ENCODE measurements around the gene SEC16B.

The SEC16B gene

DNA sequence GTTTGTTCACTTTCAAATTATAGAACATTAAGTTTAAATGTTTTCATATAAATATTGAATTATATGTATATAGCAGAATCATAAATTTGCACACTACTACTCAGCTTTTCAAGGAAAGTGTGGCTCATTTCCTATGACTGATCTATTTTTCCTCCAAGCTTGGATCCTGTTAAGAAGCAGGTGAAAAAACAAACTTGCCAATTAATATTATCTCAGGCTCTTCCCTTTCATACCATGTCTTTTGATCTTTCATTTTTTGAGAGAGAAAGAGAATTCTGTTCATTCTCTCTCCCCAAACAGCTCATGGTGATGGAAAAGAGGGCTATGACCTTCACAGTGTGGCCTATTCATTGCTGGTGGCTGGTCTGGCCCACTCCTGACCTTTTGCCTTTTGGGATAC is 43.7 kb downstream of the SEC16B start:
- ChIA-PET POLR2A (no interaction called here), CTCF (interaction anchor here (0.6 to 0.7 kb wide), 3 partner anchors 8 to 489 kb away, joined by 3 to 6 read pairs (median 5); no protein-coding TSS in a partner anchor)
- H3K4me3 ChIP-seq (ENCODE audit: low read depth, low read length), result no peak overlapping the region
- no peaks in the 10 kb centered on the region for H3K4me1 ChIP-seq (ENCODE audit: control insufficient read depth, insufficient read depth, low read length)
- TF ChIP-seq ZNF843 (tag by site-specific recombination; IDR thresholded peaks at IDR 0.05) (no peak), ZNF311 (tag by site-specific recombination; IDR thresholded peaks at IDR 0.05; ENCODE audit: borderline replicate concordance) (no peak), ZNF837 (tag by site-specific recombination; IDR thresholded peaks at IDR 0.05) (no peak), ZNF416 (tag by site-specific recombination; IDR thresholded peaks at IDR 0.05) (no peak), ZBTB48 (tag by site-specific recombination; IDR thresholded peaks at IDR 0.05) (no peak), ZNF585B (tag by site-specific recombination; IDR thresholded peaks at IDR 0.05) (no peak), ZNF555 (tag by site-specific recombination; conservative IDR thresholded peaks at IDR 0.05) (no peak), ZNF549 (tag by site-specific recombination; IDR thresholded peaks at IDR 0.05) (no peak), ZNF664 (tag by site-specific recombination; IDR thresholded peaks at IDR 0.05) (no peak), ZNF121 (tag by site-specific recombination; IDR thresholded peaks at IDR 0.05) (no peak), ZNF19 (tag by site-specific recombination; IDR thresholded peaks at IDR 0.05; ENCODE audit: low read depth) (no peak), ZNF433 (tag by site-specific recombination; IDR thresholded peaks at IDR 0.05; ENCODE audit: low read depth) (no peak)
- TF ChIP-seq, protein P1, sequence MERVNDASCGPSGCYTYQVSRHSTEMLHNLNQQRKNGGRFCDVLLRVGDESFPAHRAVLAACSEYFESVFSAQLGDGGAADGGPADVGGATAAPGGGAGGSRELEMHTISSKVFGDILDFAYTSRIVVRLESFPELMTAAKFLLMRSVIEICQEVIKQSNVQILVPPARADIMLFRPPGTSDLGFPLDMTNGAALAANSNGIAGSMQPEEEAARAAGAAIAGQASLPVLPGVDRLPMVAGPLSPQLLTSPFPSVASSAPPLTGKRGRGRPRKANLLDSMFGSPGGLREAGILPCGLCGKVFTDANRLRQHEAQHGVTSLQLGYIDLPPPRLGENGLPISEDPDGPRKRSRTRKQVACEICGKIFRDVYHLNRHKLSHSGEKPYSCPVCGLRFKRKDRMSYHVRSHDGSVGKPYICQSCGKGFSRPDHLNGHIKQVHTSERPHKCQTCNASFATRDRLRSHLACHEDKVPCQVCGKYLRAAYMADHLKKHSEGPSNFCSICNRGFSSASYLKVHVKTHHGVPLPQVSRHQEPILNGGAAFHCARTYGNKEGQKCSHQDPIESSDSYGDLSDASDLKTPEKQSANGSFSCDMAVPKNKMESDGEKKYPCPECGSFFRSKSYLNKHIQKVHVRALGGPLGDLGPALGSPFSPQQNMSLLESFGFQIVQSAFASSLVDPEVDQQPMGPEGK (tag by site-specific recombination; IDR thresholded peaks at IDR 0.05), result no peak
- H3K9me3 ChIP-seq (ENCODE audit: control insufficient read depth, insufficient read depth, low read depth, low read length), result no peaks in the 10 kb centered on the region
- H3K27ac ChIP-seq (ENCODE audit: extremely low read depth, low read depth, low read length), result no peak overlapping the region
- no peaks in the 10 kb centered on the region for H3K36me3 ChIP-seq (ENCODE audit: control insufficient read depth in 2 of 2, insufficient read depth in 1 of 2, low read length in 2 of 2)

DNA sequence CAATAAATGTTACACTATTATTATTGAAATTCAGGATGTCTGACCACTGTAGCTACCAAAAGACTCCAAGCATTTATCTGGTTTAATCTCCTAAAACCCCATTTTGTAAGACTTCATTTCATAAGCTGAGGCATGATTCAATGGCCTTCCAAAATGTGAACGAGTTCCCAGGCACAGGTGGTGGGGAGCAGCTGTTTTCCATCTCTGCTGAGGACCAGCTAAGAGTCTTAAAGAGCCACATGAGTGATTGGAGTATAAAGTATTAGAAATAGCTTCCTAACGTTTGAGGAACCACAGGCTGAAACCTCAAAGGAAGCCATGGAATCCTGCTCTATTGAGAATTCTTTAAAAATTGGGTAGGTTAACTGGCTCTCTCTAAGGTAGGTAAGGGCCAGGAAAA is 44.9 kb downstream of the SEC16B start:
- TF ChIP-seq ZXDB (tag by site-specific recombination; IDR thresholded peaks at IDR 0.05), result no peak
- TF ChIP-seq ZNF132 (tag by site-specific recombination; IDR thresholded peaks at IDR 0.05; ENCODE audit: borderline replicate concordance), result no peak
- TF ChIP-seq ZNF830 (tag by site-specific recombination; IDR thresholded peaks at IDR 0.05; ENCODE audit: low read depth), result no peak
- TF ChIP-seq ZNF558 (tag by site-specific recombination; IDR thresholded peaks at IDR 0.05), result no peak
- TF ChIP-seq, protein P2, sequence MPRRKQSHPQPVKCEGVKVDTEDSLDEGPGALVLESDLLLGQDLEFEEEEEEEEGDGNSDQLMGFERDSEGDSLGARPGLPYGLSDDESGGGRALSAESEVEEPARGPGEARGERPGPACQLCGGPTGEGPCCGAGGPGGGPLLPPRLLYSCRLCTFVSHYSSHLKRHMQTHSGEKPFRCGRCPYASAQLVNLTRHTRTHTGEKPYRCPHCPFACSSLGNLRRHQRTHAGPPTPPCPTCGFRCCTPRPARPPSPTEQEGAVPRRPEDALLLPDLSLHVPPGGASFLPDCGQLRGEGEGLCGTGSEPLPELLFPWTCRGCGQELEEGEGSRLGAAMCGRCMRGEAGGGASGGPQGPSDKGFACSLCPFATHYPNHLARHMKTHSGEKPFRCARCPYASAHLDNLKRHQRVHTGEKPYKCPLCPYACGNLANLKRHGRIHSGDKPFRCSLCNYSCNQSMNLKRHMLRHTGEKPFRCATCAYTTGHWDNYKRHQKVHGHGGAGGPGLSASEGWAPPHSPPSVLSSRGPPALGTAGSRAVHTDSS (tag by site-specific recombination; IDR thresholded peaks at IDR 0.05), result no peak
- TF ChIP-seq ZNF571 (tag by site-specific recombination; IDR thresholded peaks at IDR 0.05), result no peak
- TF ChIP-seq, protein P3, sequence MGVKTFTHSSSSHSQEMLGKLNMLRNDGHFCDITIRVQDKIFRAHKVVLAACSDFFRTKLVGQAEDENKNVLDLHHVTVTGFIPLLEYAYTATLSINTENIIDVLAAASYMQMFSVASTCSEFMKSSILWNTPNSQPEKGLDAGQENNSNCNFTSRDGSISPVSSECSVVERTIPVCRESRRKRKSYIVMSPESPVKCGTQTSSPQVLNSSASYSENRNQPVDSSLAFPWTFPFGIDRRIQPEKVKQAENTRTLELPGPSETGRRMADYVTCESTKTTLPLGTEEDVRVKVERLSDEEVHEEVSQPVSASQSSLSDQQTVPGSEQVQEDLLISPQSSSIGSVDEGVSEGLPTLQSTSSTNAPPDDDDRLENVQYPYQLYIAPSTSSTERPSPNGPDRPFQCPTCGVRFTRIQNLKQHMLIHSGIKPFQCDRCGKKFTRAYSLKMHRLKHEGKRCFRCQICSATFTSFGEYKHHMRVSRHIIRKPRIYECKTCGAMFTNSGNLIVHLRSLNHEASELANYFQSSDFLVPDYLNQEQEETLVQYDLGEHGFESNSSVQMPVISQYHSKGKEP (tag by site-specific recombination; IDR thresholded peaks at IDR 0.05), result no peak
- TF ChIP-seq GFI1B (tag by site-specific recombination; IDR thresholded peaks at IDR 0.05), result no peak
- no peak for TF ChIP-seq BCL11B (tag by site-specific recombination; IDR thresholded peaks at IDR 0.05; ENCODE audit: low read depth)
- no peak for TF ChIP-seq ZFP37 (tag by site-specific recombination; IDR thresholded peaks at IDR 0.05)
- no peak for TF ChIP-seq ZNF175 (tag by site-specific recombination; IDR thresholded peaks at IDR 0.05)
- no peak for TF ChIP-seq ZNF837 (tag by site-specific recombination; IDR thresholded peaks at IDR 0.05)
- TF ChIP-seq ZNF335 (tag by site-specific recombination; conservative IDR thresholded peaks at IDR 0.05), result no peak
- TF ChIP-seq, protein P4, sequence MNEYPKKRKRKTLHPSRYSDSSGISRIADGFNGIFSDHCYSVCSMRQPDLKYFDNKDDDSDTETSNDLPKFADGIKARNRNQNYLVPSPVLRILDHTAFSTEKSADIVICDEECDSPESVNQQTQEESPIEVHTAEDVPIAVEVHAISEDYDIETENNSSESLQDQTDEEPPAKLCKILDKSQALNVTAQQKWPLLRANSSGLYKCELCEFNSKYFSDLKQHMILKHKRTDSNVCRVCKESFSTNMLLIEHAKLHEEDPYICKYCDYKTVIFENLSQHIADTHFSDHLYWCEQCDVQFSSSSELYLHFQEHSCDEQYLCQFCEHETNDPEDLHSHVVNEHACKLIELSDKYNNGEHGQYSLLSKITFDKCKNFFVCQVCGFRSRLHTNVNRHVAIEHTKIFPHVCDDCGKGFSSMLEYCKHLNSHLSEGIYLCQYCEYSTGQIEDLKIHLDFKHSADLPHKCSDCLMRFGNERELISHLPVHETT (tag by site-specific recombination; IDR thresholded peaks at IDR 0.05), result no peak
- TF ChIP-seq, protein P5, sequence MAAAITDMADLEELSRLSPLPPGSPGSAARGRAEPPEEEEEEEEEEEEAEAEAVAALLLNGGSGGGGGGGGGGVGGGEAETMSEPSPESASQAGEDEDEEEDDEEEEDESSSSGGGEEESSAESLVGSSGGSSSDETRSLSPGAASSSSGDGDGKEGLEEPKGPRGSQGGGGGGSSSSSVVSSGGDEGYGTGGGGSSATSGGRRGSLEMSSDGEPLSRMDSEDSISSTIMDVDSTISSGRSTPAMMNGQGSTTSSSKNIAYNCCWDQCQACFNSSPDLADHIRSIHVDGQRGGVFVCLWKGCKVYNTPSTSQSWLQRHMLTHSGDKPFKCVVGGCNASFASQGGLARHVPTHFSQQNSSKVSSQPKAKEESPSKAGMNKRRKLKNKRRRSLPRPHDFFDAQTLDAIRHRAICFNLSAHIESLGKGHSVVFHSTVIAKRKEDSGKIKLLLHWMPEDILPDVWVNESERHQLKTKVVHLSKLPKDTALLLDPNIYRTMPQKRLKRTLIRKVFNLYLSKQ (tag by site-specific recombination; IDR thresholded peaks at IDR 0.05; ENCODE audit: borderline replicate concordance), result no peak
- Histone ChIP-seq H3K9me3 (ENCODE audit: control insufficient read depth, insufficient read depth, low read depth, low read length) (no peaks in the 10 kb centered on the region), H3K27ac (ENCODE audit: extremely low read depth, low read depth, low read length) (no peak overlapping the region), H3K36me3 (ENCODE audit: control insufficient read depth in 2 of 2, insufficient read depth in 1 of 2, low read length in 2 of 2) (no peaks in the 10 kb centered on the region), H3K4me1 (ENCODE audit: control insufficient read depth, insufficient read depth, low read length) (no peaks in the 10 kb centered on the region), H3K4me3 (ENCODE audit: low read depth, low read length) (no peak overlapping the region)
- CTCF ChIA-PET, result no interaction called here
- POLR2A ChIA-PET, result no interaction called here

Data from HEK293 (cell line).